Epithelial cell of proximal tubule (primary cell): ENCODE data around the gene TNFAIP8L1. TPM values are rescaled to one million over a fixed set of nuclear protein-coding genes. Genes with fewer than 3 reads are reported as not detected.

Source experiments
- DNase-seq: peaks from one replicate; pipeline ENCODE4 v3.0.0-alpha.2; 2011; ENCODE audit warnings: low read depth
- H3K4me3 ChIP-seq: 2 replicates; pipeline ENCODE4 v1.5.1; 2011; ENCODE audit warnings: low read depth, mild to moderate bottlenecking, low read length
- total RNA-seq: library from RNA; depleted of rRNA; stranded (reverse); fragments of >200 nt; gene quantifications from 2 replicates; pipeline ENCODE4 v1.2.3, GENCODE V29; 2015
- TF ChIP-seq, protein P1 (sequence below): conservative IDR thresholded peaks from 2 replicates; pipeline ENCODE4 v1.5.1; 2012; ENCODE audit warnings: low read depth, mild to moderate bottlenecking, low read length

Gene TNFAIP8L1
- total RNA-seq, 1 donor from 2014 or later, result 6.7 TPM

GRCh38 chr19:4600893-4601292 lies 38.4 kb upstream of the TNFAIP8L1 start:
- DNase-seq, result no peak
- TF ChIP-seq, protein P1, sequence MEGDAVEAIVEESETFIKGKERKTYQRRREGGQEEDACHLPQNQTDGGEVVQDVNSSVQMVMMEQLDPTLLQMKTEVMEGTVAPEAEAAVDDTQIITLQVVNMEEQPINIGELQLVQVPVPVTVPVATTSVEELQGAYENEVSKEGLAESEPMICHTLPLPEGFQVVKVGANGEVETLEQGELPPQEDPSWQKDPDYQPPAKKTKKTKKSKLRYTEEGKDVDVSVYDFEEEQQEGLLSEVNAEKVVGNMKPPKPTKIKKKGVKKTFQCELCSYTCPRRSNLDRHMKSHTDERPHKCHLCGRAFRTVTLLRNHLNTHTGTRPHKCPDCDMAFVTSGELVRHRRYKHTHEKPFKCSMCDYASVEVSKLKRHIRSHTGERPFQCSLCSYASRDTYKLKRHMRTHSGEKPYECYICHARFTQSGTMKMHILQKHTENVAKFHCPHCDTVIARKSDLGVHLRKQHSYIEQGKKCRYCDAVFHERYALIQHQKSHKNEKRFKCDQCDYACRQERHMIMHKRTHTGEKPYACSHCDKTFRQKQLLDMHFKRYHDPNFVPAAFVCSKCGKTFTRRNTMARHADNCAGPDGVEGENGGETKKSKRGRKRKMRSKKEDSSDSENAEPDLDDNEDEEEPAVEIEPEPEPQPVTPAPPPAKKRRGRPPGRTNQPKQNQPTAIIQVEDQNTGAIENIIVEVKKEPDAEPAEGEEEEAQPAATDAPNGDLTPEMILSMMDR, result no peak
- no peak overlapping the region for H3K4me3 ChIP-seq

GRCh38 chr19:4602173-4602788 lies 37.0 kb upstream of the TNFAIP8L1 start:
- TF ChIP-seq, protein P1, result no peak
- H3K4me3 ChIP-seq, result no peak overlapping the region
- DNase-seq, result no peak

DNA sequence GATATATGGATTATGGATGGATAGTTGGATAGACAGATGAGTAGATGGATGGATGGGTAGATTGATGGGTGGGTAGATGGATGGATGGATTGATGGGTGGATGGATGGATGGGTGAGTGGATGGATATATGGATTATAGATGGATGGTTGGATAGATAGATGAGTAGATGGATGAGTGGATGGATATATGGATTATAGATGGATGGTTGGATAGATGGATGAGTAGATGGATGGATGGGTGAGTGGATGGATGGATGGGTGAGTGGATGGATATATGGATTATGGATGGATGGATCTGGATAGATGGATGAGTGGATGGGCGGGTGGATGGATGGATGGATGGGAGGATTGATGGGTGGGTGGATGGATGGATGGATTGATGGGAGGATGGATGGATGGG lies 36.4 kb upstream of the TNFAIP8L1 start:
- no peak overlapping the region for H3K4me3 ChIP-seq
- no peak for DNase-seq
- TF ChIP-seq, protein P1, result no peak

GRCh38 chr19:4604912-4605311 lies 34.4 kb upstream of the TNFAIP8L1 start:
- no peak for DNase-seq
- TF ChIP-seq, protein P1, result no peak
- H3K4me3 ChIP-seq, result no peak overlapping the region

GRCh38 chr19:4606181-4606580 lies 33.1 kb upstream of the TNFAIP8L1 start:
- H3K4me3 ChIP-seq, result no peak overlapping the region
- TF ChIP-seq, protein P1, result no peak
- DNase-seq, result no peak

- TF ChIP-seq, protein P1, result no peak
- no peak for DNase-seq
- H3K4me3 ChIP-seq, result no peak overlapping the region
These were observed 32.2 kb upstream of the TNFAIP8L1 start for GRCh38 chr19:4606921-4607678.

DNA sequence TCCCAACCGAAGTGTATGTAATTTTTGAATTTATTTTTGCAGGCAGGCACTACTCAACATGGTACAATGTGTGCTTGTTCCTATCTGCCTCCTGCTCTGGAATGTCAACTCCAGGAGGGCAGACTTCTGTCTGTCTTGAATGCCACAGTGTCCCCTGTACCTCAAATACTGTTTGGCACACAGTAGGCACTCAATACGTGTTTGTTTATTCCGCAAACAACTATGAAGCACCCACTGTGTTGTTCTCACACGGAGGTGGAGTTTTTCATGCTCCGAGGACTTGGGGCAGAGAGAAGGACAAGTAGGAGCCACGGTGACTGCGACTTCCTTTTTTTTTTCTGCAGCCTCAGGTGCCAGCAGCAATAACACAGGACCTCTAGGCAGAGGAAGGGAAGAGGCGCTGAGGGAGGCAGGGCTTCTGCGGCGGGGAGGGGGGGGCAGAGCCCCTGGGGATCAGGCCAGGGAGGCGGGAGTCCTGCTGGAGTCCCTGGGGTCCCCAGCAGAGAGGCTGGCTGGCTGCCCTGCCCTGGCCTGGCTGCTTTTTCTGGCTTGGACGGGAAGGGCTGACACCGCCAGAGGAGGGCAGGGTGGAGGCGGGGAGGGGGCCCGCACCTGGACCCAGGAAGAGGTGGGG lies 29.3 kb upstream of the TNFAIP8L1 start:
- TF ChIP-seq, protein P1, result no peak
- no peak overlapping the region for H3K4me3 ChIP-seq

More for the DNA sequence above, 29.3 kb upstream of the TNFAIP8L1 start:
- DNase-seq, result no peak
